Activated CD4-positive, alpha-beta memory T cell treated with anti-CD3 and anti-CD28 coated beads for 36 hours (primary cell): ENCODE results near the gene TEKT5. TPM values are rescaled to one million over a fixed set of nuclear protein-coding genes. Genes with fewer than 3 reads are reported as not detected.
"Not testable (repeated sequence)": the region's sequence is repeated elsewhere in the genome, so short reads cannot be mapped to it uniquely, and the experiment has no call there.

Experiments
- CTCF ChIA-PET: fragments of 350-600 bp; sonication (Branson Sonifier 250); formaldehyde crosslinking; loops from one replicate; lab custom pipeline; 2021; ENCODE audit warnings: antibody characterized with exemption, inconsistent platforms; lab: Charles Lee
- POLR2A ChIA-PET: fragments of 350-600 bp; sonication (Branson Sonifier 250); formaldehyde crosslinking; loops from one replicate; lab custom pipeline; 2021; ENCODE audit warnings: antibody characterized with exemption; lab: Charles Lee
- DNase-seq: peaks from one replicate; pipeline ENCODE4 v3.0.0-alpha.2; 2020
- H3K27ac Mint-ChIP-seq: one replicate; pipeline ENCODE4 v1.8.0; 2021; ENCODE audit warnings: mixed read lengths
- H3K27me3 Mint-ChIP-seq: one replicate; pipeline ENCODE4 v1.8.0; 2021; ENCODE audit warnings: mixed read lengths
- H3K36me3 Mint-ChIP-seq: one replicate; pipeline ENCODE4 v1.8.0; 2021; ENCODE audit warnings: mixed read lengths
- H3K4me1 Mint-ChIP-seq: one replicate; pipeline ENCODE4 v1.8.0; 2021; ENCODE audit warnings: low read depth, mixed read lengths
- H3K4me3 Mint-ChIP-seq: one replicate; pipeline ENCODE4 v1.8.0; 2021; ENCODE audit warnings: mild to moderate bottlenecking, mixed read lengths
- H3K9me3 Mint-ChIP-seq: one replicate; pipeline ENCODE4 v1.8.0; 2021; ENCODE audit warnings: mixed read lengths
- intact Hi-C: fragments of 100-400 bp; cut with micrococcal nuclease; formaldehyde crosslinking; loops from one replicate; pipeline ENCODE4 v1.15.1; 2023
- total RNA-seq, 2 experiments: library from RNA; stranded (reverse); gene quantifications; one replicate each; pipeline ENCODE4 v1.2.3, GENCODE V29; 2021

TEKT5 gene
- total RNA-seq, 2 experiments from 2014 or later: 0.15 TPM; not detected in 1

GRCh38 chr16:10682604-10683003 lies 12.1 kb downstream of the TEKT5 start:
- no peak for DNase-seq
- Mint-ChIP-seq H3K36me3 (no peaks in the 10 kb centered on the region), H3K4me1 (no peaks in the 10 kb centered on the region), H3K27me3 (peaks cover 1% of the 10 kb centered on the region), H3K4me3 (no peak overlapping the region), H3K9me3 (no peaks in the 10 kb centered on the region), H3K27ac (no peak overlapping the region)
- ChIA-PET CTCF (no interaction called here), POLR2A (no interaction called here)
- intact Hi-C loops: no loop called here

DNA sequence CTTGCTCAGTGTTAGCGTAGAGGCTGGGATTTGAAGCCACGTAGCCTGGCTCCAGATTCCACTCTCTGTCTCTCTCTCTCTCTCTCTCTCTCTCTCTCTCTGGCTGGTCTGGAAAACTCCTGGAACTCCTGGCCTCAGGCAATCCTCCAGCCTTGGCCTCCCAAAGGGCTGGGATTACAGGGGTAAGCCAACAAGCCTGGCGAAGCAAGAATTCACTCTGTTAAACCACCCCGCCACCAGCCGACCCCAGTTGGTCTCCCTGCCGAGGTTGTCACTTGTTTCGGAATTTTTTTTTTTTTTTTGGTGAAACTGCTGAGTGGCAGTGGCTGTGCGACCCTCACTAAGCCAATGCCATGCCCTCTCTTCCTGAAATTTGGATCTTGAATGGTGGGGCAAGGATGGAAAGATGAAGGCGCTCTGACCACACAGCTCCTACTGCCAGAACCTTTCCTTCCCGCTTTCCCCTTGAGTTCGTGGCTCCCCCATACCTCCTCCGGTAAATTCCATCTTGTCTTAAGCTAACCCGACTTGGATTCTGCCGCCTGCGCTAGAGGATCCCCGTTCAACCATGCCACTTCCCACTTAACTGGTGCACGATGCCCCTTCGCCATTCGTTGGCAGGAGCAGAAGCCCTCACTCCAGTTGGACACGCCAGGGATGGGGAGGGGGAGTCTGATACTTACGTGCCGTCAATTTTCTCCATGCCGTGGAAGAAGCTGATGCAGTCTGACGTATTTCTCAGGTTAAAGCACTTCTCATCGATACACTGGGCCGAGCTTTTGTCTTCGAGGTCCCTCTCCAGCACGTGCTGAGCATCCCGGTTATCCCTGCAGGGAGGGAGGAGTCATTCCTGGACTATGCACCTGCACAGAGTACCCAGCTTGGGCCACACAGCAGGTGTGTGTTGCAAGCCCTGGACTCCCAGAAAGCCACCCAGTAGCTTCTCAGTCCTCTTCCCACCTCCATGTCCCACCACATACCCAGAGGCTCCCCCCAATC lies 13.1 kb downstream of the TEKT5 start:
- peaks cover 3% of the 10 kb centered on the region for H3K27me3 Mint-ChIP-seq
- DNase-seq: no peak
- intact Hi-C loops: no loop called here
- CTCF ChIA-PET: no interaction called here
- no peaks in the 10 kb centered on the region for H3K36me3 Mint-ChIP-seq
- H3K4me3 Mint-ChIP-seq: no peak overlapping the region
- H3K27ac Mint-ChIP-seq: no peak overlapping the region
- H3K9me3 Mint-ChIP-seq: no peaks in the 10 kb centered on the region
- POLR2A ChIA-PET: no interaction called here
- H3K4me1 Mint-ChIP-seq: no peaks in the 10 kb centered on the region

DNA sequence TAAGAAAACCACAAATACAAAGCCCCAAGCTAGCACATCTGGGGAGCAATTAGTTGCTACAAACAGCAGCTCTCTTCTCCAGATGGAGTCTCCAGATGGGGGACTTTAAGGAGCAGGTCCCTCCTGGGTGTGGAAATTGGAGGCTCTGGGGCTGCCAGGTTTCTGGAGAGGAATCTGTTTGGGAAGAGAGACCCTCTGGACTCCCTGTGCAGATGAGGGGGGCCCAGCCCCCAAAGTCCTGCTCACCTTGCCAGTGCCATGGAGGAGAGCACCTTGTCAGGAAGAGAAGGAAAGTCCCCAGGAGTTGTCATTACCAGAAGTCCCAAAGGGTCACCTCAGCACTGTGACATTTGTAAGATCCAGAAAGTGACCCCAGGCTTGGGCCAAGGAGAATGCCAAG lies 14.8 kb downstream of the TEKT5 start:
- H3K4me3 Mint-ChIP-seq: no peak overlapping the region
- POLR2A ChIA-PET: no interaction called here
- CTCF ChIA-PET: no interaction called here
- intact Hi-C loops: no loop called here
- H3K4me1 Mint-ChIP-seq: no peaks in the 10 kb centered on the region
- no peaks in the 10 kb centered on the region for H3K36me3 Mint-ChIP-seq
- no peaks in the 10 kb centered on the region for H3K9me3 Mint-ChIP-seq
- H3K27me3 Mint-ChIP-seq: peaks cover 3% of the 10 kb centered on the region
- no peak for DNase-seq
- no peak overlapping the region for H3K27ac Mint-ChIP-seq

DNA sequence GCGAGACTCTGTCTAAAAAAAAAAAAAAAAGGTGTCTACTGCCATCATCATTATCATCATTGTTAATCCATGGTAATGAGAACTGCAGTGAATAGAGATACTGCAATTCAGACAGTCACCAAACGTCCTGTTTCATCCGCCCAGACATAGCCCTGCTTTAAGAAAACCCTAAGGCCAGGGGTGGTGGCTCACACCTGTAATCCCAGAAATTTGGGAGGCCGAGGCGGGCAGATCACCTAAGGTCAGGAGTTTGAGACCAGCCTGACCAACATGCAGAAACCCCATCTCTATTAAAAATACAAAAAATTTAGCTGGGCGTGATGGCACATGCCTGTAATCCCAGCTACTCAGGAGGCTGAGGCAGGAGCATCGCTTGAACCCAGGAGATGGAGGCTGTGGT lies 15.3 kb downstream of the TEKT5 start:
- H3K4me1 Mint-ChIP-seq, H3K4me3 Mint-ChIP-seq, POLR2A ChIA-PET, H3K36me3 Mint-ChIP-seq, intact Hi-C loops, H3K27ac Mint-ChIP-seq, H3K9me3 Mint-ChIP-seq, H3K27me3 Mint-ChIP-seq, DNase-seq: not testable (repeated sequence)
- CTCF ChIA-PET: interaction anchor here (0.7 kb wide), 1 partner anchor 394 kb away, joined by 3 read pairs; no protein-coding TSS in a partner anchor

DNA sequence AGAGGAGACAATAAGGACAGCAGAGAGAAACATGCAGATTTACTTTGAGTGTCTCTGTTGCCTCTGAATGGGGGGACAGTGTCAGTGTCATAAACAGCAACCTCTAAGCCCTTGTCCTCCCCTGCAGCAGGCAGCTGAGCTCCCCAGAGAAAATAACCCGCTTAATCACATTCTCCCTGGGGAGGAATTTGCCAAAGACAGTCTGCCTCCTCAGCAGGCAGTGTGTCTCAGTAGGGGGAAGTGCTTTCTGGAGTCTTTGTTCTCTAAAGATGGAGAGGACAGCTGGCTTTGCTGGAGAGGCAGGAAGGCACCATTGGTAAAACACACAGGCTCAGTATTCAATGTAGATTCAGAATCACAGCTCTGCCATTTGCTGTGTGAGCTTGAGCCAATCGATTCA lies 16.1 kb downstream of the TEKT5 start:
- Mint-ChIP-seq H3K9me3 (no peaks in the 10 kb centered on the region), H3K4me3 (no peak overlapping the region), H3K4me1 (no peaks in the 10 kb centered on the region), H3K27me3 (peaks cover 3% of the 10 kb centered on the region), H3K36me3 (no peaks in the 10 kb centered on the region), H3K27ac (no peak overlapping the region)
- no peak for DNase-seq
- POLR2A ChIA-PET: no interaction called here
- CTCF ChIA-PET: interaction anchor here (0.7 to 0.9 kb wide), 2 partner anchors 58 to 393 kb away, joined by 3 read pairs; no protein-coding TSS in a partner anchor
- intact Hi-C loops: no loop called here

DNA sequence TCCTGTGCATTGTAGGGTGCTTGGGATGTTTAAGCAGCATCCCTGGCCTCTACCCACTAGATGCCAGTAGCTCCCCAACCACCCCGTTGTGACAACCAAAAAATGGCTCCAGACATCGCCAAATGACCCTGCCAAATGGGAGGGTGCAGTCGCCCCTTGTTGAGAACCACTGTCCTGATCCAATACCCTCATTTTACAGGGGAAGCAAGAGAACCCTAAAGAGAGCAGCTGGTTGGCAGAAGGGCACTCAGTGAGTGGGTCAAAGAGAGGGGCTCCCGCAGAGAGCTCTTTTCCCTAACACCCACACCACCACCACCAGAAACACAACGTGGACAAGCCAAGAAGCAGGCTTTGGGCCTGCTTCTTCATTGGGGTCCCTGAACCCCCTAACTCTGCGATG lies 18.4 kb downstream of the TEKT5 start:
- Mint-ChIP-seq H3K9me3 (no peaks in the 10 kb centered on the region), H3K27ac (no peak overlapping the region), H3K27me3 (peaks cover 3% of the 10 kb centered on the region), H3K4me1 (no peaks in the 10 kb centered on the region), H3K4me3 (no peak overlapping the region), H3K36me3 (no peaks in the 10 kb centered on the region)
- ChIA-PET POLR2A (no interaction called here), CTCF (no interaction called here)
- intact Hi-C loops: no loop called here
- DNase-seq: no peak

DNA sequence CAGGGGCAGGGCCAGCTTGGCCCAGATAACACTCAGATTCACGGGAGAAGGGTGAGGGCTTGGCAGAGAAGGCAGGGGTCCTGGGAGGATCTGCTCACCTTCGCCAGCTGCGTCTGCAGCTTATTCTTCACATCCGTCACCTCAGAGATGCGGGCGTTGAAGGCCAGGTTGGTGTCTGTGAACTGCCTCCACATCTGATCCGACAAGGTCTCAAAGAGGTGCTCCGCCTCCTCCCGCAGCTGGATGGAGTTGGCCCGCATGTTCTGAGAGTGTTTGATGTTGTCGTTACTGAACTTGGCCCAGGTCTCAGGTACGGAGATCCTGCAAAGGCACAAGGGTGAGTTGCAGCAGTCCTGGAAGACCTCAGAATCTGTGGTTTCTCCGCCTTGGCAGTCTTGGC lies 18.9 kb downstream of the TEKT5 start:
- no peak overlapping the region for H3K27ac Mint-ChIP-seq
- DNase-seq: no peak
- H3K4me3 Mint-ChIP-seq: no peak overlapping the region
- H3K9me3 Mint-ChIP-seq: no peaks in the 10 kb centered on the region
- ChIA-PET POLR2A (no interaction called here), CTCF (no interaction called here)
- H3K27me3 Mint-ChIP-seq: peaks cover 3% of the 10 kb centered on the region
- intact Hi-C loops: no loop called here
- H3K4me1 Mint-ChIP-seq: no peaks in the 10 kb centered on the region
- no peaks in the 10 kb centered on the region for H3K36me3 Mint-ChIP-seq

DNA sequence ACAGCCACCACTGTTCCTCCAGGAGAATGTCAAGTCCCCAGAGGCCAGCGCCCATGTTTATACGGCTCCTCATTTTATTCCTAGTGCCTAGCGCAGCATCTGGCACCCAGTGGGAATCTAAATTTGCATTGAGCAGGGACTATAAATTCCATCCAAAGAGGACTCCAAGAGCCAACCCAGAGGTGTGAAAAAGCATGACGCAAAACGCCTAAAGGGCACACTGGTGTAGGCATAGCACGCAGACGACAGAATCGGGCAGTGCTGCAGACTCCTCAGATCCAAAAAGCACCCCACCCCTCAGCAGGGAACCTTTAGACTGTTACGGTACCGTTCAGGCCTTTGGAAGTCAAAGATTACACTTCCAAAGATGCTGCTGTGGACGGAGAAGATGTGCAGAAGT lies 19.5 kb downstream of the TEKT5 start:
- DNase-seq: no peak
- ChIA-PET CTCF (no interaction called here), POLR2A (no interaction called here)
- Mint-ChIP-seq H3K4me1 (no peaks in the 10 kb centered on the region), H3K27ac (no peak overlapping the region), H3K9me3 (no peaks in the 10 kb centered on the region), H3K4me3 (no peak overlapping the region), H3K36me3 (no peaks in the 10 kb centered on the region), H3K27me3 (peaks cover 3% of the 10 kb centered on the region)
- intact Hi-C loops: no loop called here

DNA sequence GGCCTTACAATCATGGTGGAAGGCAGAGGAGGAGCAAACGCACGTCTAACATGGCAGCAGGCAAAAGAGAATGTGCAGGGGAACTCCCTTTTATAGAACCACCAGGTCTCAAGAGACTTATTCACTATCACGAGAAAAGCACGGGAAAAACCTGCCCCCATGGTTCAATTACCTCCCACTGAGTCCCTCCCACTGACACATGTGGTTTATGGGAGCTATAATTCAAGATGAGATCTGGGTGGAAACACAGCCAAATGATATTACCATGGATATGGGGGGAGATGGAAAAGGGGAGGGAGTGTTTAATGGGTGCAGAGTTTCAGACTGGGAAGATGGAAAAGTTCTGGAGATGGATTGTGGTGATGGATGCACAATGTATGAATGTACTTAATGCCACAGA lies 23.0 kb downstream of the TEKT5 start:
- no peaks in the 10 kb centered on the region for H3K4me1 Mint-ChIP-seq
- H3K36me3 Mint-ChIP-seq: no peaks in the 10 kb centered on the region
- DNase-seq: no peak
- H3K9me3 Mint-ChIP-seq: no peaks in the 10 kb centered on the region
- no peaks in the 10 kb centered on the region for H3K27me3 Mint-ChIP-seq
- ChIA-PET CTCF (no interaction called here), POLR2A (no interaction called here)
- H3K4me3 Mint-ChIP-seq: no peak overlapping the region
- no peak overlapping the region for H3K27ac Mint-ChIP-seq
- intact Hi-C loops: no loop called here

GRCh38 chr16:10669791-10670190 lies 24.9 kb downstream of the TEKT5 start:
- peaks cover 2% of the 10 kb centered on the region for H3K27me3 Mint-ChIP-seq
- no peak overlapping the region for H3K27ac Mint-ChIP-seq
- CTCF ChIA-PET: interaction anchor here (0.5 to 1.3 kb wide), 3 partner anchors 68 to 267 kb away, joined by 3 to 4 read pairs (median 3); no protein-coding TSS in a partner anchor
- H3K4me1 Mint-ChIP-seq: no peaks in the 10 kb centered on the region
- POLR2A ChIA-PET: no interaction called here
- no peak overlapping the region for H3K4me3 Mint-ChIP-seq
- intact Hi-C loops: no loop called here
- no peaks in the 10 kb centered on the region for H3K9me3 Mint-ChIP-seq
- DNase-seq: no peak
- H3K36me3 Mint-ChIP-seq: no peaks in the 10 kb centered on the region

DNA sequence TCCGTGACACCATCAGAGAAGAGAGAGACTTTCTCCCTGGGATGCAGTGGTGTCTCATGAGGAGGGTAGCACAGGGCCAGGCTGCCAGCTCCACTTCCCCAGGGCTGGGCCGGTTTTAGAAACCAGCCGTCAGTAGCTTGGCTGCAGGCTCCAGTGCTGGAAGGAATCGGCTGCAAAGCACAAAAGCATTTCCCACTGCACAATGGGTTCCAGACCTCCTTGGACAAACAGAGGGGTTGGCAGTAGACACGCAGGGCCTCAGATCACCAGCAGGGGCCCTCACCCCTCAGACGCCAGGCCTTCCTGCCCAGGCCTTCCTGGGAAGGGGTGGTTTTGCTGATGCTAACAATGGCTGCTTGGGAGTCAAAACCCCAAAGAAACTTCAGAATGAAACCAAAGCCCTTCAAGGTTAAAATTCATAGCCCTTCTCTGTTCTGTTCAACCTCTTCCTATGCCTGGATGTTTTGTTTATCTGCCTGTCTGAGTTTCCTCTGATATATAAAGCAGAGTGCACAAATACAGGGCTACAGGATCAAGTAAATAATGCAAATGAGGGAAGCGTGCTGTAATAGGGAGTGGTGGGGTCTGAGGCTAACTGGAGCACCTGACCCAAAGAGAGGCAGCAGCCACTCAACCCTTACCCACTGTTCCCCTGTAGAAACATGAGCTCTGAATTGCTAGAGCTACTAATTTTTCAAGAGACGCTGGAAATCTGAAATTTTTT lies 26.2 kb downstream of the TEKT5 start:
- ChIA-PET POLR2A (no interaction called here), CTCF (interaction anchor here (0.6 to 1.9 kb wide), 5 partner anchors 67 to 269 kb away, joined by 3 to 8 read pairs (median 4); no protein-coding TSS in a partner anchor)
- no peaks in the 10 kb centered on the region for H3K4me1 Mint-ChIP-seq
- no peaks in the 10 kb centered on the region for H3K9me3 Mint-ChIP-seq
- H3K36me3 Mint-ChIP-seq: no peaks in the 10 kb centered on the region
- peak; percentile 22 for DNase-seq
- intact Hi-C loops: no loop called here
- no peak overlapping the region for H3K4me3 Mint-ChIP-seq
- H3K27ac Mint-ChIP-seq: no peak overlapping the region
- H3K27me3 Mint-ChIP-seq: peaks cover 2% of the 10 kb centered on the region

GRCh38 chr16:10667239-10667638 lies 27.5 kb downstream of the TEKT5 start:
- Mint-ChIP-seq H3K27ac (no peak overlapping the region), H3K4me1 (no peaks in the 10 kb centered on the region), H3K9me3 (no peaks in the 10 kb centered on the region), H3K4me3 (no peak overlapping the region), H3K36me3 (no peaks in the 10 kb centered on the region), H3K27me3 (peaks cover 5% of the 10 kb centered on the region)
- POLR2A ChIA-PET: no interaction called here
- CTCF ChIA-PET: interaction anchor here (1.9 kb wide), 1 partner anchor 252 kb away, joined by 8 read pairs; no protein-coding TSS in a partner anchor
- DNase-seq: no peak
- intact Hi-C loops: no loop called here
